K562 (cell line): Measurements from ENCODE around the gene RPS8. TPM values are rescaled to one million over a fixed set of nuclear protein-coding genes. Genes with fewer than 3 reads are reported as not detected.

Experiments used
- CGGBP1 ChIP-seq: fragments of 250-450 bp; sonication (Bioruptor Pico); IDR thresholded peaks from 2 replicates; pipeline ENCODE4 v1.9.0; 2021; ENCODE audit warnings: mild to moderate bottlenecking
- CHD2 ChIP-seq: IDR thresholded peaks from 2 replicates; pipeline ENCODE4 v1.6.1; 2011; ENCODE audit warnings: low read depth, low read length
- ETV5 ChIP-seq: sonication (generic); formaldehyde crosslinking; IDR thresholded peaks from 2 replicates; pipeline ENCODE4 v1.4.0; 2020; ENCODE audit warnings: low read depth, mild to moderate bottlenecking, missing genetic modification reagents
- NCOA4 ChIP-seq: fragments of 450-650 bp; IDR thresholded peaks from 2 replicates; pipeline ENCODE4 v1.6.1; 2018; ENCODE audit warnings: mild to moderate bottlenecking; ENCODE audit not compliant: partially characterized antibody
- POU5F1 ChIP-seq: fragments of 150-350 bp; IDR thresholded peaks from 2 replicates; pipeline ENCODE4 v1.6.1; 2014; ENCODE audit warnings: borderline replicate concordance, low read length, low read depth, mild to moderate bottlenecking; ENCODE audit not compliant: partially characterized antibody
- PTTG1 ChIP-seq: fragments of 450-650 bp; IDR thresholded peaks from 2 replicates; pipeline ENCODE4 v1.6.1; 2016; ENCODE audit warnings: low read depth, mild to moderate bottlenecking, missing genetic modification characterization, missing compliant biosample characterization
- SMAD1 ChIP-seq: fragments of 150-350 bp; IDR thresholded peaks from 2 replicates; pipeline ENCODE4 v1.6.1; 2014; ENCODE audit warnings: low read length, low read depth; ENCODE audit not compliant: partially characterized antibody
- SRSF7 ChIP-seq: fragments of 200-400 bp; formaldehyde crosslinking; optimal IDR thresholded peaks from 2 replicates; pipeline ENCODE3; 2017; ENCODE audit warnings: mild to moderate bottlenecking, low read depth, low read length
- TFAP4 ChIP-seq: sonication (generic); formaldehyde crosslinking; IDR thresholded peaks from 2 replicates; pipeline ENCODE4 v1.8.0; 2022; ENCODE audit warnings: missing genetic modification reagents, mild to moderate bottlenecking, moderate library complexity, borderline replicate concordance
- TSC22D4 ChIP-seq: fragments of 450-650 bp; IDR thresholded peaks from 2 replicates; pipeline ENCODE4 v1.6.1; 2016; ENCODE audit warnings: missing genetic modification characterization, missing biosample characterization, control low read depth
- ZNF280A ChIP-seq: fragments of 450-650 bp; IDR thresholded peaks from 2 replicates; pipeline ENCODE4 v1.6.1; 2018; ENCODE audit warnings: mild to moderate bottlenecking, low read depth; ENCODE audit not compliant: partially characterized antibody
- ZNF347 ChIP-seq: fragments of 450-650 bp; formaldehyde crosslinking; IDR thresholded peaks from 2 replicates; pipeline ENCODE4 v1.4.0; 2020; ENCODE audit warnings: low read depth, mild to moderate bottlenecking, moderate library complexity
- ZNF717 ChIP-seq: fragments of 250-450 bp; sonication (Bioruptor Pico); IDR thresholded peaks from 2 replicates; pipeline ENCODE4 v1.5.0; 2021
- ZZZ3 ChIP-seq: fragments of 450-650 bp; IDR thresholded peaks from 2 replicates; pipeline ENCODE4 v1.6.1; 2016; ENCODE audit warnings: antibody characterized with exemption, mild to moderate bottlenecking, moderate library complexity
- polyA plus RNA-seq, 8 experiments: library from polyadenylated mRNA; depleted of rRNA in 4 of 8; stranded (reverse) in 5 of 8; unstranded in 3 of 8; fragments of >200 nt; fragmentation: Nextera tagmentation in 2 of 8; fragmentation: Illumina TruSeq in 1 of 8; extraction: Ambion mirVana in 2 of 8; extraction: Trizol in 1 of 8; gene quantifications; 2 replicates each; pipeline versions ENCODE4 v1.2.1 to v1.2.3, GENCODE V29; 2011 to 2014; ENCODE audit warnings: inconsistent platforms in 1 of 8, missing spikeins in 1 of 8
- total RNA-seq, 7 experiments: library from RNA; depleted of rRNA in 6 of 7; stranded (reverse); fragments of >200 nt in 6 of 7; fragmentation: Illumina TruSeq in 2 of 7; extraction: Trizol in 2 of 7; gene quantifications; 2 replicates each; pipeline versions ENCODE4 v1.2.1 to v1.2.3, GENCODE V29; 2011 to 2021; ENCODE audit warnings: low replicate concordance in 1 of 7
- TF ChIP-seq, protein P1 (sequence below): fragments of 250-450 bp; sonication (Bioruptor Pico); IDR thresholded peaks from 2 replicates; pipeline ENCODE4 v1.4.0; 2020; ENCODE audit warnings: mild to moderate bottlenecking, moderate library complexity, borderline replicate concordance
- TF ChIP-seq, protein P2 (sequence below): sonication (generic); formaldehyde crosslinking; IDR thresholded peaks from 2 replicates; pipeline ENCODE4 v1.8.0; 2022; ENCODE audit warnings: mild to moderate bottlenecking, low read depth, missing genetic modification reagents

Gene RPS8
- total and polyA plus RNA-seq, 9 of the 15 experiments (the other 6 are each of a cell fraction or from before 2014, with no cell fraction given): 2,431 to 4,168 (median 3,109) TPM

DNA sequence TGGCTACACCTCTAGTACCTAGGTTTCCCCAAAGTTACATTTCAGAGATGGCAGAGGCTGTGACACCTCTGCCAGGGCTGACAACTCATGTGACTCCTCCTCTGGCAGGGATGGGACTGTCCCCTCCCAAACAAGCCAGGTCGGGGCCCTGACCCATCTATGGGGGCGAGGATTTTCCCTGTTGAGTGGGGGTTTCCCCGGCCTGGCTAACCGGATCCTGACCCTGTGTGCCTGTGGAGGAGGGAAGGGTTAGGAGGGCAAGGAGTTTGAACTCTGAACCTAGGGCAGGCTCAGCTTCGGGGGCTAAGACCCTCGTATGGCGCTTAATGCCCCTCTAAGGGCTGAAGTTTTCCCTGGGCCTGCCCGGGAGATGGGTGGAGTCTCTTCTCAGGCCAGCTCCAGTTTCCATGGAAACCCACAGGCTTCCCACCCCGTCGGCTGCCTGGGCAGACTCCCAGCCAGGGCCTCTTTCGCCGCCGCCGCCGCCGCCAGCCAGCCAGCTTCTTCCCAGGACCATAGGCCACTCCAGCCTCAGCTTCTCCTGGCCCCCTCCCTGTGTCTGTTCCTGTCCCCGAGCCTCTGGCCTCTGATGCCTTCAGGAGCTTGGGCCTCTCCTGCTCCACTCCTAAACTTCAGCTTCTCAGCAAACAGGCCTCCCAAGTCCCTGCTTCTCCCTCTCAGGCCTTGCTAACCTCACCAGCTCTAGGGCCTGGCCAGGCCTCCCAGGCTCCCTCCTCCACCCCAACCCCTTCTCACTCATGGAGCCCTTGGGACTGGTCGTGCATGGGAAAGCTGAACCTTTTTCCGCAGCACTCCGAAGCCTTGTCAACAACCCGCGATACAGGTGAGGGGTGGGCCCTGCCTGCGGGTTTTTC, 33.0 kb downstream of the RPS8 start, which contains the start of gene BTBD19 (continued):
- no peak for TF ChIP-seq ZZZ3
- TF ChIP-seq, protein P1, sequence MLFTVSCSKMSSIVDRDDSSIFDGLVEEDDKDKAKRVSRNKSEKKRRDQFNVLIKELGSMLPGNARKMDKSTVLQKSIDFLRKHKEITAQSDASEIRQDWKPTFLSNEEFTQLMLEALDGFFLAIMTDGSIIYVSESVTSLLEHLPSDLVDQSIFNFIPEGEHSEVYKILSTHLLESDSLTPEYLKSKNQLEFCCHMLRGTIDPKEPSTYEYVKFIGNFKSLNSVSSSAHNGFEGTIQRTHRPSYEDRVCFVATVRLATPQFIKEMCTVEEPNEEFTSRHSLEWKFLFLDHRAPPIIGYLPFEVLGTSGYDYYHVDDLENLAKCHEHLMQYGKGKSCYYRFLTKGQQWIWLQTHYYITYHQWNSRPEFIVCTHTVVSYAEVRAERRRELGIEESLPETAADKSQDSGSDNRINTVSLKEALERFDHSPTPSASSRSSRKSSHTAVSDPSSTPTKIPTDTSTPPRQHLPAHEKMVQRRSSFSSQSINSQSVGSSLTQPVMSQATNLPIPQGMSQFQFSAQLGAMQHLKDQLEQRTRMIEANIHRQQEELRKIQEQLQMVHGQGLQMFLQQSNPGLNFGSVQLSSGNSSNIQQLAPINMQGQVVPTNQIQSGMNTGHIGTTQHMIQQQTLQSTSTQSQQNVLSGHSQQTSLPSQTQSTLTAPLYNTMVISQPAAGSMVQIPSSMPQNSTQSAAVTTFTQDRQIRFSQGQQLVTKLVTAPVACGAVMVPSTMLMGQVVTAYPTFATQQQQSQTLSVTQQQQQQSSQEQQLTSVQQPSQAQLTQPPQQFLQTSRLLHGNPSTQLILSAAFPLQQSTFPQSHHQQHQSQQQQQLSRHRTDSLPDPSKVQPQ (CRISPR knock-in tag): no peak; the same call in 1 of the 2 replicates
- no peak for TF ChIP-seq ZNF347
- TF ChIP-seq CGGBP1 (CRISPR knock-in tag): no peak
- TF ChIP-seq PTTG1 (tag): peak; percentile 37; the same call in 1 of the 2 replicates
- TF ChIP-seq ZNF280A: no peak
- no peak for TF ChIP-seq ETV5 (CRISPR knock-in tag)
- TF ChIP-seq TSC22D4 (tag): no peak
- TF ChIP-seq TFAP4 (CRISPR knock-in tag): no peak; the same call in 1 of the 2 replicates
- TF ChIP-seq POU5F1: no peak
- no peak for TF ChIP-seq CHD2
- TF ChIP-seq, protein P2, sequence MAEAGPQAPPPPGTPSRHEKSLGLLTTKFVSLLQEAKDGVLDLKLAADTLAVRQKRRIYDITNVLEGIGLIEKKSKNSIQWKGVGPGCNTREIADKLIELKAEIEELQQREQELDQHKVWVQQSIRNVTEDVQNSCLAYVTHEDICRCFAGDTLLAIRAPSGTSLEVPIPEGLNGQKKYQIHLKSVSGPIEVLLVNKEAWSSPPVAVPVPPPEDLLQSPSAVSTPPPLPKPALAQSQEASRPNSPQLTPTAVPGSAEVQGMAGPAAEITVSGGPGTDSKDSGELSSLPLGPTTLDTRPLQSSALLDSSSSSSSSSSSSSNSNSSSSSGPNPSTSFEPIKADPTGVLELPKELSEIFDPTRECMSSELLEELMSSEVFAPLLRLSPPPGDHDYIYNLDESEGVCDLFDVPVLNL: no peak
- no peak for TF ChIP-seq ZNF717
- no peak for TF ChIP-seq SMAD1
- TF ChIP-seq NCOA4: no peak
- no peak for TF ChIP-seq SRSF7
